ENCODE results near the gene SLC9A2. TPM values are rescaled to one million over a fixed set of nuclear protein-coding genes. Genes with fewer than 3 reads are reported as not detected.

The SLC9A2 gene
- total and polyA plus RNA-seq, 10 of the 15 experiments (the other 5 are each of a cell fraction or from before 2014, with no cell fraction given), result 0.13 to 1.2 (median 0.79) TPM

- in situ Hi-C loops (cut with MboI) (no loop called here), intact Hi-C loops (cut with micrococcal nuclease; ENCODE audit: unreplicated experiment) (no loop called here)
- Histone ChIP-seq H3K27ac (ENCODE audit: control insufficient read depth, insufficient read depth) (no peak overlapping the region), H3K9me3 (replicated peaks; ENCODE audit: control insufficient read depth, insufficient read depth, low read length) (no peaks in the 10 kb centered on the region), H3K4me3 (peak overlapping the region; percentile 97), H3K36me3 (ENCODE audit: control insufficient read depth in 2 of 2, insufficient read depth in 2 of 2, low read length in 1 of 2) (peaks cover 0 to 2% of the 10 kb centered on the region in 2 experiments; a peak in 1 of 4 replicates), H3K79me2 (ENCODE audit: control insufficient read depth, insufficient read depth, low read length) (peaks cover 10% of the 10 kb centered on the region), H4K20me1 (ENCODE audit: control insufficient read depth, insufficient read depth) (no peaks in the 10 kb centered on the region), H3K4me2 (ENCODE audit: control insufficient read depth, insufficient read depth) (peak overlapping the region; percentile 99), H3K9ac (ENCODE audit: control insufficient read depth, insufficient read depth, low read length) (peak overlapping the region; percentile 77; the same call in 1 of the 2 replicates), H3K27me3 (replicated peaks in 1 of 2; ENCODE audit: control insufficient read depth in 2 of 2, insufficient read depth in 2 of 2, low read length in 1 of 2) (no peaks in the 10 kb centered on the region), H3K4me1 (ENCODE audit: control insufficient read depth, insufficient read depth, low read length) (peaks cover 14% of the 10 kb centered on the region), H2AFZ (ENCODE audit: control insufficient read depth, low read depth, low read length) (no peak overlapping the region)
- no peak for ATAC-seq
- CTCF ChIA-PET, result interaction anchor here (0.8 to 8.8 kb wide), 6 partner anchors 8 to 263 kb away, joined by 3 to 130 read pairs (median 4); partner anchors contain the start of gene SLC9A4
- SMC1A ChIA-PET (ENCODE audit: uncharacterized antibody, unreplicated experiment), result interaction anchor here (1.5 to 4.3 kb wide), 5 partner anchors 10 to 28 kb away, joined by 3 to 14 read pairs (median 4); no protein-coding TSS in a partner anchor
- POLR2A ChIA-PET, result interaction anchor here (0.6 to 1.5 kb wide), 2 partner anchors 26 to 102 kb away, joined by 3 to 4 read pairs; partner anchors contain the start of gene TMEM182
- RAD21 ChIA-PET (ENCODE audit: unreplicated experiment), result interaction anchor here (0.6 kb wide), 1 partner anchor 264 kb away, joined by 3 read pairs; no protein-coding TSS in a partner anchor
- whole genome bisulfite sequencing (ENCODE audit: insufficient coverage, insufficient replicate concordance, low lambda C conversion rate, missing lambda C conversion rate), result 69% methylated on average over 15 of the region's 15 CpGs
- FAIRE-seq, result no peak
- no peak for TF ChIP-seq ZNF622 (IDR thresholded peaks at IDR 0.05)
- no peak for TF ChIP-seq HSF1 (IDR thresholded peaks at IDR 0.05; ENCODE audit: low read depth, low read length)
- TF ChIP-seq MLLT1 (IDR thresholded peaks at IDR 0.05), result 0 out of 2 replicates have a peak, but pooled peaks have one; percentile 65
- TF ChIP-seq SMAD5 (IDR thresholded peaks at IDR 0.05; ENCODE audit: low read depth), result no peak
- no TSS peak for BruUV-seq (replicated peaks)
- no peak for DNase-seq (ENCODE audit: low read depth, low spot score)
Measured at GRCh38 chr2:102735416-102736109, 116.2 kb downstream of the SLC9A2 start.

Data from GM12878 (cell line).